D721Med (cell line): ENCODE measurements around the gene ATP8A2.

Experiments used
- DNase-seq: peaks from one replicate; pipeline ENCODE4 v3.0.0; 2011; ENCODE audit warnings: low spot score; ENCODE audit not compliant: insufficient read length
- FAIRE-seq: peaks from 2 replicates; lab custom pipeline; 2011; peaks lifted over from hg19 to GRCh38; lab: Jason Lieb, UNC
- CTCF ChIP-seq: IDR thresholded peaks from 2 replicates; pipeline ENCODE4 v1.5.1; 2012; ENCODE audit warnings: mild to moderate bottlenecking, control low read depth; ENCODE audit not compliant: insufficient read depth; ENCODE audit errors: missing control alignments

ATP8A2 gene

GRCh38 chr13:25732111-25732865, 360.5 kb downstream of the ATP8A2 start:
- no peak for DNase-seq
- TF ChIP-seq CTCF: no peak

GRCh38 chr13:25733001-25733491, 361.3 kb downstream of the ATP8A2 start:
- FAIRE-seq: no peak
- TF ChIP-seq CTCF: no peak
- no peak for DNase-seq

More at GRCh38 chr13:25732111-25732865, 360.5 kb downstream of the ATP8A2 start:
- no peak for FAIRE-seq

- no peak for TF ChIP-seq CTCF
- DNase-seq (no peak), FAIRE-seq (no peak)
Measured at GRCh38 chr13:25733696-25734435, 362.1 kb downstream of the ATP8A2 start.

- DNase-seq: no peak
Measured at GRCh38 chr13:25738342-25739196, 366.8 kb downstream of the ATP8A2 start.

GRCh38 chr13:25739376-25739775, 367.6 kb downstream of the ATP8A2 start:
- no peak for DNase-seq
- no peak for FAIRE-seq
- TF ChIP-seq CTCF: no peak

More at GRCh38 chr13:25738342-25739196, 366.8 kb downstream of the ATP8A2 start:
- TF ChIP-seq CTCF: no peak
- no peak for FAIRE-seq

- FAIRE-seq: no peak
- no peak for DNase-seq
- no peak for TF ChIP-seq CTCF
Measured at GRCh38 chr13:25741796-25742195, 370.0 kb downstream of the ATP8A2 start.
